GM12801 (cell line): Measurements from ENCODE around the gene GARIN5A.

Experiments used
- TF ChIP-seq, protein P1 (sequence below): IDR thresholded peaks from one replicate; pipeline ENCODE4 v1.5.1; 2011; ENCODE audit warnings: control low read depth; ENCODE audit not compliant: insufficient read length; ENCODE audit errors: extremely low read depth

Gene GARIN5A

DNA sequence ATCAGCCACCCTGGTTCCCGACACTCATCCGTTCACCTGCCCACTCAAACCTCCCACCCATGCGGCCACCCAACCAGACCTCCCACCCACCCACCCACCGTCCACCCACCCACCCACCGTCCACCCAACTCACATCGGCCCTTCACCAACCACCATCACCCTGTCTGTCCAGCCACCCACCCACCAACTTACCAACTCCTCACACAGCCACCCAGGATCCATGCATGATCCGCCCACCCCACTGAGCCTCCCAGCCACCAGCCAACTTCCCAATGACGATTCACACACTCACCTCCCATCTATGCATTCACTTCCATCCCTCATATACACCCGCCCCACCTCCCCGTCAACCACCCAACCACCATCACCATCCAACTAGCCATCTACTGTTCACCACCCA, 30.1 kb upstream of the GARIN5A start:
- TF ChIP-seq, protein P1, sequence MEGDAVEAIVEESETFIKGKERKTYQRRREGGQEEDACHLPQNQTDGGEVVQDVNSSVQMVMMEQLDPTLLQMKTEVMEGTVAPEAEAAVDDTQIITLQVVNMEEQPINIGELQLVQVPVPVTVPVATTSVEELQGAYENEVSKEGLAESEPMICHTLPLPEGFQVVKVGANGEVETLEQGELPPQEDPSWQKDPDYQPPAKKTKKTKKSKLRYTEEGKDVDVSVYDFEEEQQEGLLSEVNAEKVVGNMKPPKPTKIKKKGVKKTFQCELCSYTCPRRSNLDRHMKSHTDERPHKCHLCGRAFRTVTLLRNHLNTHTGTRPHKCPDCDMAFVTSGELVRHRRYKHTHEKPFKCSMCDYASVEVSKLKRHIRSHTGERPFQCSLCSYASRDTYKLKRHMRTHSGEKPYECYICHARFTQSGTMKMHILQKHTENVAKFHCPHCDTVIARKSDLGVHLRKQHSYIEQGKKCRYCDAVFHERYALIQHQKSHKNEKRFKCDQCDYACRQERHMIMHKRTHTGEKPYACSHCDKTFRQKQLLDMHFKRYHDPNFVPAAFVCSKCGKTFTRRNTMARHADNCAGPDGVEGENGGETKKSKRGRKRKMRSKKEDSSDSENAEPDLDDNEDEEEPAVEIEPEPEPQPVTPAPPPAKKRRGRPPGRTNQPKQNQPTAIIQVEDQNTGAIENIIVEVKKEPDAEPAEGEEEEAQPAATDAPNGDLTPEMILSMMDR = no peak

DNA sequence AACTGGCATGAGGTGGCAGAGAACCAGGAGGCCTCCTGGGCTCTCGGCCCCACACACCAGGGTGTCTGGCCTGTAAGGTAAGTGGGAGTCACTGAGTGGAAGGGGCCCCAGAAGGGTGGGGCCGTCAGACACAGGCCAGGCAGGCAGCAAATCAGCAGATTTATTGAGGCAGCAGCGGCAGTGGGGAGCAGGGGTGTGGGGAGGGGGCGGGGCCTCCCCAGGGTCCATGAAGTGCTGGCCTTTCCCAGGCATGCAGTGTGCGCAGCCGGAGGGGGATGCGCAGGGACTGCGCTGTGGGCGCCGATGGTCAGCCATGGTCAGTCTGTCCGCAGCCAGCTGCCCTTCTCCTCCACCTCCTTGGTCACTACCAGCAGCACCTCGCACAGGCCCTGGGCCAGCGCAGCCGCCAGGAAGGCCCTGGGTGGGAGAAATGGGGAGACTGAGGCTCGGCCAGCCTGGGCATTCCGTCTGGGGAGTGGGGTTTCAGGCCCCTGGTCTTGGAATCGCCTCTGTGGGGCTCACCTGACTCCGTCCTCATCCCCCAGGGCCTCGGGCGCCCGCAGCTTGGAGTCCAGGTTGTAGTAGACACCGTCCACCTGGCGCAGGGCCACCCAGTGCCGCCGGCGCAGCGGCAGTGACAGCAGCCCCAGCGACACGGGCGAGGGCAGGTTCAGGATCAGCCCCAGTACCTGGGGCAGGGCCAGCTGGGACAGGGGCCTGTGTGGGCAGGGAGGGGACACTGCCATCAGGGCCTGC, 29.4 kb upstream of the GARIN5A start:
- TF ChIP-seq, protein P1 = no peak

DNA sequence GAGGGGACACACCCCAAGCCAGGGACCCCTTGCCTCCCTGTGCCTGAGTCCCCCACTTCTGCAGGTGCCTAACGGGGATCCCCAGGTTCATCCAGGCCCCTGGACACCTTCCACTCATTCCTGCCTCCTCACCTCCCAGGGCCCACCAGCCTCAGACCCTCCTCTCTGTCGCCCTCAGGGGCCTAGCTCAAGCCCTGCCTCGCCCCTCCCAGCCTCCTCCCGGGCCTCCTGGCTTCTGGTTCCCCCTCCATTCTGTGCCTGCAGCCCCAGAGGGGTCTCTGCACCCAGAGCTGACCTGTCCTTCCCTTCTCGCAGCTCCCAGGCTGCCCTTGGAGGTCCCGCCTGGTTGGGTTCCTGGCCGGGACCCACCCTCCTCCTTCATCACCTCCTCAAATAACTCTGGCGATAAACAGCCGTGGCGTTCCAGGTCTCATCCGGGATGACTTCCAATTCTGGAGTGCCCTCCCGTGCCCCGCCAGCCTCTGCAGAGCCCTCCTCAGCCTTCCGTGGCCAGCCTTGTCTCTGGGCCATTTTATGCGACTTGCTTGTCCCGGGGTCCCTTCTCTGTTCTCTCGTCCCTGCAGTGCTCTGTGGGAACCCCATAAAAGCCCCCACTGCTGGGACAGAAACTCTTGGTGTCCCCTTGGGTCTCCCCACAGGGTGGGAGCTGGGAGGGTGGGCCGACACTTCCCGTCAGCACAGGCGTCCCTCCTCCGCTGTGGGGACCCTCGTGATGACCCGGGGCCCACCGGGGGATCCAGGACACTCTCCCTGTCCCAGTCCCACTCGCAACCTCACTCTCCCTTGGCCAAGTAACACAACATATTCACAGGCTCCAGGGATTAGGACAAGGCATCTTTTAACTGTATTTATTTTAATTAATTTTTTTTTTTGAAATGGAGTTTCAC, 25.2 kb upstream of the GARIN5A start:
- TF ChIP-seq, protein P1 = no peak

DNA sequence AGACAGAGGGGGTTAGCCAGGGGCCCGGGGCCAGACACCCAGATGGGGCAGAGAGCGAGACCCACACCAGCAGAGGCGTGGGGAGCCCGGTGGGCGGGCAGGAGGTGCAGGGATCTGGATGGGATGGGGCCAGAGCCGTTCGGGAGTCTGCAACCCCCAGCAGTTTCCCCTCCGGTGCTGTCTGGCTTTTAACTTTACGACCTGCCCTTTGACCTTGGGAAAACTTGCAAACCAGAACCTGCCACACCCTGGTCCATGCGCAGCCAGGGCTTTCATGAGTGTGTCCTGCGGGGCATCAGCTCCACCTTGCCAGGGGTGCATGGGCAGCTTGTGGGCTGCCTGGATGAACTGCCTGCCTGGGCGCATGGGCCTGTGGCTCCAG, 24.5 kb upstream of the GARIN5A start:
- TF ChIP-seq, protein P1 = no peak

DNA sequence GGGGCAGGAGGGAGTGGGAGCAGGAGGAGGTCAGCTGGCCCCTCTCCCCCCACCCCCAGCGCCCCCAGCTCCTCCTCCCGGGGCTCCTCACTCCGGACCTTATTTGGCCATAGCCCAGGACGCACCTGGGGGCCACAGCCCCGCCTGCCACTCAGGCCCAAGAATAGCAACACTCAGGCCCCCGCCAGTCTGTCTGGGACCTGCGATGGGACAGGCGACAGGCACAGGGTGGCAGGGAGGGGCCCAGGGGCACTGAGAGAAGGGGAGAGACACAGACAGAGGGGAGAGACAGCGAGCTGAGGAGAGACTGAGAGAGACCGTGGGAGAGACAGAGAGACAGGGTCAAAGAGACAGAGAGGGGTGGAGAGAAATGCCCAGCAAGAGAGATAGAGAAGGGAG, 24.1 kb upstream of the GARIN5A start:
- TF ChIP-seq, protein P1 = no peak

DNA sequence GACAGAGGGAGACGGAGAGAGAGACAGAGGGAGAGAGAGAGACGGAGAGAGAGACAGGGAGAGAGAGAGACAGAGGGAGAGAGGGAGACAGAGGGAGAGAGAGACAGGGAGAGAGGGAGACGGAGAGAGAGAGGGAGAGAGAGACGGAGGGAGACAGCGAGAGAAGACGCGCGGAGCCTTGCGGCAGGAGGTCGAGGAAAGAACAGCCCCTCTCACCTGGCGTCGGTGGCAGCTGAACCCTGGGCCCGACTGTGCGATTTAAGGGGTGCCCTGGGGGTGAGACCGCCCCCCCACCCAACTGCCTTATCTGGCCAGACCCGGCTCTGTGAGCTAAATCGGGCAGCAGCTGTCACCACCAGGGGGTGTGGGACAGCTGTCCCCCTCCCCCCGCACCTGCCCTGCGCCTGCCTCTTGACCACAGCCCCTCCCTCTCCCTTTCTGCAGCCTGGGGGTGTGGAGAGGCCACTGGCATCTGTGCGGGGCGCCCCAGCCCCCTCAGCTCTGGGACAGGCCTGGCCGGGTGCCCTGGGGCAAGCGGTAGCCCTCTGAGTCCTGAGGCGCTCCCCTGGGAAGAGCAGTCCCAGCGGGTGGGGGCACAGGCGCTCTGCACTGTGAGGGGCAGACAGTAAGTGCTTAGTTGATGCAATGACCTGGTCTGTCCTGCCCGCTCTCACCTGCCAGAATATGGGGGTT, 23.6 kb upstream of the GARIN5A start:
- TF ChIP-seq, protein P1 = no peak
